ENCODE data around the gene DLX2.

- no peak for TF ChIP-seq CTCF (IDR thresholded peaks at IDR 0.05)
- no peak for TF ChIP-seq POLR2A (IDR thresholded peaks at IDR 0.05; ENCODE audit: low read depth)
- TF ChIP-seq EP300 (IDR thresholded peaks at IDR 0.05), result no peak
Observed at GRCh38 chr2:172083628-172084394, 18.9 kb downstream of the DLX2 start.
